CD4-positive, alpha-beta T cell treated with Interleukin-4 for 1 hour (primary cell): ENCODE results near the gene ARCN1.

Source experiments
- DNase-seq, 2 donors: peaks; one replicate each; pipeline ENCODE4 v3.0.0-alpha.2; 2020 to 2022

Gene ARCN1

DNA sequence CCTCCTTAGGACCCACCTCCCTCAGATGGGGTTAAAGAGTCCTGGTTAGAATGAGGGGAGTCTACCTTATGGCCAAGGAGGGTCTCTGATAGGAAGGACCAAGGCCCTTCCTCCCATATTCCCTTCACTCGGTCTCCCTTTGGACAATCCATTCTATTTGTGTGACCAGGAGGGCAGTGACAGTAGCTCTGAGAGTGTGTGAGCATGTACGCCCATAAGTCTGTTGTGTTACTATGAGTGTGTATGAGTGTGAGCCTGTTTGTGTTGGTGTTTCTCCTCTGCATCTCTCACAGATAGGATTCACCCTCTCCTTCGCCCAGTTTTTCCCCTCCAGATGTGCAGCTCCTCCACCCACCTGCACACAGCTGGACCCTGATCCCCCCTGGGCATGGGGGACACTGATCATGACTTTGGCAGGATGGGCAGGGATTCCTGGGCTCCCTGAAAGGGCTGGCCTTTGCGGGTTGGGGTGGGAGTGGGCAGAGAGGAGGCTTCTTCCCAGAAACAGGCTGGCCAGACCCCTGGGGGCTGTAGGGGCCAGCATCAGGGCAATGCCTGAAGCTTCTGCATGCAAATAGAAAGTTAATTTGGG, 49.7 kb downstream of the ARCN1 start:
- no peak for DNase-seq

DNA sequence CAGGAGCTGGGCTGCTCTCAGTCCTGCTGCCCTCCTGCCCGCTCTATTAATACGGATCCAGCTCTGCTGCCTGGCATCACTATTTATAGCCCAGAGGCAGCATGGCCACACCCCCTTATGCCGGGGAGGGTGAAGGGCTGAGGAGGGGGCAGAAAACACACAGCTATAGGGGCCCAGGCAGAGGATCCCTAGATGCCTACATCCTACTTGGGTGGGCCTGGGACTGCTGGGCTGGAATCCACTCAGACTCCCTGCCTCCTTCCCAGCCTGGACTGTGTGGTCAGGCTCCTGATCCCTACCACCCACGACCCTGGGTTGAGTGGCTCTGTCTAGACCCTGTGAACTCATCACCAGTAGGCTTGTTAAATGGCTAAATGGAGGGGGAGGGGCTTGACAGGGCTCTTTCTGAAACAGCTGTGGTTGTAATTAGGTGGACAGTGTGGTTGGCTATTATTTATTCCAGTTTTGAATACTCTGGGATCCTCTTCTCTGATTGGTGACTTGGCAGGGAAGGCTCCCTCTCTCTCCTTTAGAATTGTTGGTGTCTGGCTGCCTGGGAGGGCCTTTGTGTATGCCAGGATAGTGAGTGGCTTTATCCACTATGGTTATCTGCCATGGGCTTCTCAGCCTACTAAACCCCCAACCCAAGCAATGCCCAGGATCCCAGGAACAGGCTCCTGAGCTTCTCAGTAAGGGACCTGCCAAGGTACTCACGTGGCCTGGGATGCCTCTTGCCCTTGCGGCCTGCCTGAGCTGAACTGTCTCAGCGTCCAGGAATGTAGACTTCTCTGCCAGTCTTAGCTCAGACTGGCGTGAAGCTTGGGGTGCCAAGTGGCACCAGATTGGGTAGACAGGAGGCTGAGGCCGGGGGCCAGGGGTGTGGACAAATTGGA, 50.4 kb downstream of the ARCN1 start:
- no peak for DNase-seq

DNA sequence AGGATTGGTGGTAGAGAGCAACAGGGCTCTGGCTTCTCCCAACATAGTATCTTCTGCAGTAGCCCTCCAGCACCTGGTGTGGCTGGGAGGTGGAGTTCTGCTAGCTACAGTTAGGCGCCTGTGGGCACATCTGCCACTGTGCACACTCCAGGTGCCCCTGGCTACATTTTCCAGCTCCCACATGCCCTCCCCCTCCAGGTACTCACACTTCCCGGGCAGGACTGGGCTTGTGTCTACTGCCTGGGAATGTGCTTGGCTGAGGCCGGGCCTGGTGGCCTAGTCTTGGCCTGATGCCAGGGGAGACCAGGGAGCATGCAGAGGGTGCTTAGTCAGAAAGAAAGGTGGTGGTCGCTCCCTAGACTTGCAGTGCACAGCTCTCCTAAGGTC, 51.1 kb downstream of the ARCN1 start:
- DNase-seq = no peak

DNA sequence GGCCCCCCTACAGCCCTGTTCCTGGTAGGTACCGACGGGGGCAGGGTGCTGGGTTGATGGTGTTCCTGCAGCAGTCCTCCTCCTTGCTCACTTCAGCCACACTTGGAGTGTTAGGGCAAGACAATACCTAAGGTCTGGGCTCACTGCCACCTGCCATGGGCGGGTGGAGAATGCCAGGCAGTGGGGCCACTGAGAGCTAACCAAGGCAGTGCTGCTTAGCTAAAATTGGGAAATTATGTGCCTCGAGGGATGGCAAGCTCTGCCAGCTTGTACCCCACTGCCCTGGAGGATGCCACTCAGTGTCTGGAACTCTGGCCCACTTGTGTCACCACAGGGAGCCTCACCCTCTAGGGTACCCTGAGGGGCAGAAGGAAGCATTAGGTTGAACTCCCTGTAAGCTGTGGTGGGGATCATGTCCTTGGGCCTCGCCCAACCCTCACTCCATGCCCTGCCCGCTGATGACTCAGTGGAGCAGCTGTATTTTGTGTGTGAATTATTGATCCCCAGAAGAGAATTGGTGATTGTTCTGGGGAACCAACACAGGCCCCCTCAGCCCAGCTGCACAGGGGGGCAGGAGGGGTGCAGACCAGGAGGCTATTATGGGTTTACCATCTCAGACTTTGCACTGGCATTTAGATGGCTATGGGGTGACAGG, 53.0 kb downstream of the ARCN1 start:
- DNase-seq = no peak

DNA sequence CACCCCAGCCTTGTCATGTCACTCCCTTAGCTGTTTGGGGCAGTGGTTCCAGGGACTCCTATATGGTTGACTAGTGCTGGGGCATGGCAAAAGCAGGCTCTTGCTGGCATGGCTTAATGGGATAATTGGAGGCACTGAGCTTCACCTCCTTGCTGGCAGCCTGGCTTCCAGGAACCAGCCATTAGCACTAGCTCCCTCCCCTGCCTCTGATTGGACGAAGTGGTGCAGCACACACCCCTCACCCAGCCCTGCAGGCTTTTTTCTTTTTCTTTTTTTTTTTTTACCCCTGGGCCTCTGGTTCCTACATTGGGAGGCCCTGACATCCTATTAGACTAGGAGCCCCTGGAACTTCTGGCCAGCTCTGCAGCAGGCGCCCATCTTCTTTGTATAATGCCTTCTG, 53.8 kb downstream of the ARCN1 start:
- no peak for DNase-seq

DNA sequence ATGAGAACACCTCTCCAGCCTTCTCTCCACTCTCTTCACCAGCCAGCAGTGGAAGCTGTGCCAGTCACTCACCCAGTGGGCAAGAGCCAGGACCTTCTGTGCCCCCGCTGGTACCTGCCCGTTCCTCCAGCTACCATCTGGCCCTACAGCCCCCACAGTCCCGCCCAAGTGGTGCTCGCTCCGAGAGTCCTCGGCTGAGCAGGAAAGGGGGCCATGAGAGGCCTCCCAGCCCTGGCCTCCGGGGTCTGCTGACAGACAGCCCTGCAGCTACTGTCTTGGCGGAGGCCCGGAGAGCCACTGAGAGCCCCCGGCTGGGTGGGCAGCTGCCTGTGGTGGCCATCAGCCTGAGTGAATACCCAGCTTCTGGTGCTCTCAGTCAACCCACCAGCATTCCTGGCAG, 55.4 kb downstream of the ARCN1 start:
- no peak for DNase-seq

DNA sequence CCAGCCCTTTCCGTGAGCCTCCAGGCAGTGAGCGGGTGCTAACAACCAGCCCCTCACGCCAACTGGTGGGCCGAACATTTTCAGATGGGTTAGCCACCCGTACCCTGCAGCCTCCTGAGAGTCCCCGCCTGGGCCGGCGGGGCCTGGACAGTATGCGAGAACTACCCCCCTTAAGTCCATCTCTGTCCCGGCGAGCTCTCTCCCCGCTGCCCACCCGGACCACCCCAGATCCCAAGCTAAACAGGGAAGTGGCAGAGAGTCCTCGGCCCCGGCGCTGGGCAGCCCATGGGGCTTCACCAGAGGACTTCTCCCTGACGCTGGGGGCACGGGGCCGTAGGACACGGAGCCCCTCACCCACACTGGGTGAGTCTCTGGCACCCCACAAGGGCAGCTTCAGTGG, 55.8 kb downstream of the ARCN1 start:
- DNase-seq = no peak

DNA sequence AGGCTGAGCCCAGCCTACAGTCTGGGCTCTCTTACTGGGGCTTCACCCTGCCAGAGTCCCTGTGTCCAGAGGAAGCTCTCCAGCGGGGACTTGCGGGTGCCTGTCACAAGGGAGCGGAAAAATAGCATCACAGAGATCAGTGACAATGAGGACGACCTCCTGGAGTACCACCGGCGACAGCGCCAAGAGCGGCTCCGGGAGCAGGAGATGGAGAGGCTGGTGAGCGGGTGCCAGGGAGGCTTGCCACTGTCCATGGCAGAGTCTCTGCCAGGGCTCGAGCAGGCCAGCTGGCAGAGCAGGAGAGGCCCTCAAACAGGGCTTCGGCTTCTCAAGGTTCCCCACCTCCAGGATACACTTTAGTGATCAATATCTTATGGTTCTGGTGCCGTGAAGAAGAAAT, 56.2 kb downstream of the ARCN1 start:
- no peak for DNase-seq

DNA sequence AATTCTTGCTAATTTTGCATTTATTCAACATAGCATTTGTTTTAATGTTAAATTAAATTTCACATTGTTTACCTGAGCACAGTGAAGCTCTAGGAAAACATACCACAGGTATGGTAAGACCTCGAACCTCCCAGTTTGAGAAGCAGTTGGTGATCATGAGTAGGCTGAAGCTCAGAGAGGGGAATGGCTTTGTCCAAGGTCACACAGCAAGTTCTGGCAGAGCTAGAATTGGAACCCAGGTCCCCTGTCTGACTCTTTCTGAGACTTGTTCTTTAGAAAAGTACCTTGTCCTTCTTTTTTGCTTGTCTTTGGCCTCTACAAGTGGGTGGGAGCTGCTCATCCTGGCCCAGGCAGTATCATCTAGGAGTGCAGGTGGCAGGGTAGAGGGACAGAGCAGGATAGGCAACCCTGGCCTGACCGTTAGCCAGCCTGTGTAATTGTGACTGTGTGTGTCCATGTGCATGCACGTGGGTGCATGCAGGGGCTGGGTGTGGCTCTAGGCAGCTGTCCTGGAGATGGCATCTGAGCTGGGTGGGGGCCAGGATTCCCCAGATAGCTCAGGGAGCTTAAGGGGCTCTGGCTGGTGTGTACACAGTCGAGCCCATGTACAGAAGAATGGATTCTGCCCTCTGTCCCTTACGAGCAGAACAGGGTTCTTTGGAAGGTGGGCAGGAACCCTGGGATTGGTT, 56.8 kb downstream of the ARCN1 start:
- DNase-seq = no peak

DNA sequence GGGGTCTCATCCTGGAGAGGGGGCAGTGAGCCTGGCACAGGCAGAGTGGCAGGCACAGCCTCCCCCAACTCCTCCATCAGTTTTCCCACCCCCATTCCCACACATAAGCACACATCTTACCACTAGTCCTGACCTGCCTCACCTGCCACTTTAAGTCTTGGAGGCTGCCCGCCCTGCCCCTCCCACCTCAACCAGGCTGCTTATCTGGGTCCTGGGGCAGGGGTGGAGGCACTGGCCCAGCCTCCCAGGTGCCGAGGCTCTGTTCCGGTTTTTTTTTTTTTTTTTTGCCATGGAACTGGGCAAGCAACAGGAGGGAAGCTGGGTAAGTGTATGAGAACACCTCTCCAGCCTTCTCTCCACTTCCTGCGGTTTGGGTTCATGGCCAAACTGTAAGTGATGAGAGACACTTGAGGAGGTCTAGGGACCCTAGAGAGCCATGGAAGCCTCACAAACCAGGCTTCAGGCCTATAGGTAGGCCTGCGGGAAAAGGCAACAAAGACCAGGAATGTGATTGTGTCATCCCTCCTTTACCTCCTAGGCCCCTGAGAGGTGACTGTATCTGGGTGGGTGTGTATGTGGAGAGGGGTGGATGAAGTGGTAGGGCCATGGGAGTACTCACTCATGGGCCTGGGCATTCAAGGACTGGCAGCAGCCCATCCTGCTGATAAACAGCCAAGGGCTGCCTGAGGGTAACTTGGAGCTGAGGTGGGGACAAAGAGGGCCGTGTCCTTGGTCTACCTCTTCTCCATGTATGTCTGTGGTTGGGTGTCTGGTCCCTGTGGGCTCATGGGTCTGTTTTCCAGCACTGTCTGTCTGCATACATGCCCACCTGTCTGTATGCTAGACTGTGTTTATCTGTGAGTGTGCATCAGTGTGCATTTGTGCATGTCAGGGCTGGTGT, 57.8 kb downstream of the ARCN1 start:
- no peak for DNase-seq

DNA sequence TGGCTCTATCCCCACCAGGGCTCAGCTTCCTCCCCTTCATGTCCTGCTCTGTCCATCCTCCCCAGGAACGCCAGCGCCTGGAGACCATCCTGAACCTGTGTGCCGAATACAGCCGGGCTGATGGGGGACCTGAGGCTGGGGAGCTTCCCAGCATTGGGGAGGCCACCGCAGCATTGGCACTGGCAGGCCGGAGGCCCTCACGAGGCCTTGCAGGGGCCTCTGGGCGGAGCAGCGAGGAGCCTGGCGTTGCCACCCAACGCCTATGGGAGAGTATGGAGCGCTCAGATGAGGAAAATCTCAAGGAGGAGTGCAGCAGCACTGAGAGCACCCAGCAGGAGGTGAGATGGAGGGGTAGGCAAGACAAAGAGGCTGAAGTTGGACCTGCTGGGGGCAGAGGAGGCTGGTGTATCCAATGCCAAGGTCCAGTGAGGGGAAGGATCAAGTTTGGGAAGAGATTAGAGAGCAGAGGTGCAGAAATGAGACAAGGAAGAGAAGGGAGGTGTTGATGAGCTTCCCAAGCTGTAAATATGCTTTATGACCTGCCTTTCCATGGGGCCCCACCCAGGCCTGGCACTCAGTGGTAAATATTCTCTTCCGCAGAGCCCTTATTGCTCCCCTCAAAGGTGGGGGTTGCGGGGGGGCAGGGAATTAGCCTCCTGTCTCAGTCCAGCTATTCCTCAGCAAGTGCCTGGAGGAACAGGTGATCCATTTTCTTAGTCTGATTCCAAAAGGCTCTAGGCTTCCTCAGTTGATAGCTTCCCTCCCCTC, 59.1 kb downstream of the ARCN1 start:
- DNase-seq = no peak

DNA sequence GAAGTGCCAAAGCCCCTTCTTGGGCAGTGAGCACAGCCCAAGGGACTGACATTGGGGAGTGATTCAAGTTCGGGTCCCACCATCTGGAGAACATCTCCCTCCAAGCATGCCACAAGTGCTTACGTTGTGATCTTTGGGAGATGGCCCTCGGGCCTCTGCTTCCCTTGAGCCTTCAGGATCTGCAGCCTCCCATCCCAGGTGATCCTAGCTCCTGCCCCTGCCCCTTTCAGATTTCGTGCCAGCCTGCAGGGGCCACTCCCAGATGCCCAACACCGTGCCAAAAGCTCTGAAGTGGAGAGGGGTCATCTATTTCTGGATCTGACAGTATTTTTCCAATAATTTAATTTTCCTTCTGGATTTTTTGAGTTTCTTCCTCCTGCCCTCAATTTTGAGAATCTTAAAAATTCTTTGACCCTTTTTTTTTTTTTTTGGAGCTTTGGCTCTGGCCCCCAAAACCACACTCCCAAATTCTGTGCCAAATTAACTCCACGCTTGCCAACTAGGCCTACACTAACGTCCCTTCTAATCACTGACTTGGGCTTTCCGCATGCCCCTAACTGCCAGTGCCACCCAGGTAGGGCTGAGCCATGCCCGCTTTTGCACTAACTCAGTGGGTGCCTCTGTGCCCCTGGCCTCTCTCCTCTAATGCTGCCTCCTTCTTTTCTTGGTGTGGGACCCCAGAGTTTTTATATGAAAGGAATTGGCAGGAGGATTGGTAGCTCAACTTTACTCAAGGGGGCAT, 60.5 kb downstream of the ARCN1 start:
- DNase-seq = no peak

DNA sequence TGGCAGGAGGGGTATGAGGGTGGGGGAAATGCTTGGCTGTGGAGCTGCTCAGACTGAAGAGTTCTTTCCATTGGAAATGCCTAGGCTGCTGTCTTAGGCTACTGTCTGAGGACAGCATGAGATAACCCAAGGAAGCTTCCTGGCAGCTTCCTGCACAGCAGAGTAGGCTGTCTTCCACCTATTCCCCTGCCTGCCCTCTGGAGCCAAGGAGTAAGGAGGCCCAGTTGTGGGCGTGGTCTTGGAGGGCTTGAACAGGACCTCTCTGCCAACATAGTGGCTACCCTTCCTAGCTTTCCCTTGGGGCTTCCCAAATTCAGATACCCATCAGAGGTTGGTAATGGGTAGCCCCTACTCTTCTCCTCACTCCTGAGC, 61.1 kb downstream of the ARCN1 start:
- no peak for DNase-seq

DNA sequence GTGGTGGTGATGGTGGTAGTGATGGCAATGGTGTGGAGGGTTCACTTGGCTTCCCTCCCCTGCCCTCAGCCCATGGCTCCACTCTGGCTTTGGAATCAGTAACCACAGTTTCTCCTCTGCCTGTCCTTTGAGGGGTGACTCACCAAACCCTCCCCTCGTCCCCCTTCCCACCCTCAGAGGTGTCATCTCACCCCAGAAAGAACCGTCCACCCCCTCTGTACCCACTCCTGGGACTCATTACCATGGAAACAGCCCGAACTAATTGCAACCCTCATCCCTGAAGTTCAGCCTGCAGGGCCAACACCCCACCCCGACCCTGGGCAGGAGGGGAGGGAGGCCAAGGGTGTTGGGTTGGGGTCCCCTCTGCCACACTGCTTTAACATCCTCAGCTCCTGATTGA, 61.8 kb downstream of the ARCN1 start:
- DNase-seq = no peak

DNA sequence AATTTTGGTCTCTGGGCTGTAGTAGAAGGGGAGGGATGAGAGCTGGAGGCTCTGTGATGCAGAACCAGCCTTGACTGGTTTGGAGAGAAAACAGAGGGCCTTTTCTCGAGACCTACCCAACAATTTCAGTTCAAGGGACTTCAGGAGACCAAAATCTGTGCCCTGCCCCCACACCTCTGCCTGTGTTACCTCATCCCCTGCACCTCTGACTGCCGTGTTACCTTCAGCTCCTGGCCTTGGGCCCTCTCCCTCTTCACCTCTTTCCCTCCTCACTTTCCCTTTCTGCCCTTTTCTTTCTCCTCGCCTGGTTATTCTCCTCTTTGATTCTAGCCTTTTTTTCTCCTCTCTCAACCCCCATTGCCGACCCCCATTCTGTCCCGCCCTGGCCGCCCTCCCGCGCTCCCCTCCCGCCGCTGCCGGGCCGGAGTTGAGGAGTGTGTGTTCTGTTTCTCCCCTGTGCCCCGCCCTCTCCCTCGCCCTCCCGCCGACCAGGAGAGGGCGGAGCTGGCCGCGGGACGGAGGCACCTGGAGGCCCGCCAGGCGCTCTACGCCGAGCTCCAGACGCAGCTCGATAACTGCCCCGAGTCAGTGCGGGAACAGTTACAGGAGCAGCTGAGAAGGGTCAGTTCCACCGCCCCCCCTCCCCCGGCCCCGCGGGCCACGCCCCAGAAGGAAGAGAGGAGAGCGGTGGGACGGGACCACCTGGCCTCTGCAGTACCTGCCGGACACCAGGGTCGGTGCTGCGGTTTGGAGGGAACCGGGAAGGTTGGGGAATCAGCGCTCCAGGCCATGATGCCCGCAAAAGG, 62.4 kb downstream of the ARCN1 start:
- peak in 1 of 2 donors; percentile 16 for DNase-seq

DNA sequence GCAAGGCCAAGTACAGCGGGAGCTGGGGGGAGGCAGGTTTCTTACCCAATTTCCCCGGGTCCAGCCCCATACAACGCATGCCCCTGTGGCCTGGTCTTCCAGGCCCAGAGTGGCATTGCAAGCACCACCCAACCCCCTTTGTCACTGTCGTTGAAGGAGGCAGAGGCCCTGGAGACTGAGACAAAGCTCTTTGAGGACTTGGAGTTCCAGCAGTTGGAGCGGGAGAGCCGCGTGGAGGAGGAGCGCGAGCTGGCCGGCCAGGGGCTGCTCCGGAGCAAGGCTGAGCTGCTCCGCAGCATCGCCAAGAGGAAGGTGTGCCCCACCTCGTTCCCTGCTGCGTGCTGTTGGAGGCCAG, 63.0 kb downstream of the ARCN1 start:
- DNase-seq = no peak

DNA sequence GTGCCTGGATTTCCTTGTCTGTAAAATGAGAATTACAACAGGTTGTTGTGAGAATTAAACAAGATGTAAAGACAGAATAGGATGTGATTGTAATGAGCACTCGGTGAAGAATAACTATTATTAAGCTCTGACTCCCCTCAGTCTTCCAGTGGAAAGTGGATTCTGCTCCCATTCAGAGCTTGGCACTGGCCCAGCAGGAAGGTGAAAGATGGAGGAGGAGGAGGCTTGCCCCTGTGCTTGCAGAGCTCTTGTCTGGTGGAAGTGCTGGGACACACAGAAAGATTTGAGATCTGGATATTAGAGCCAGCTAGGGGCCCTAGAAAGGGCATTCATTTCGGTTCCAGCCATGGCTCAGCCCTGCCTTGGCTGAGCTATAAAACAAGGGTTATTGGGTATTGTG, 63.4 kb downstream of the ARCN1 start:
- DNase-seq = no peak

DNA sequence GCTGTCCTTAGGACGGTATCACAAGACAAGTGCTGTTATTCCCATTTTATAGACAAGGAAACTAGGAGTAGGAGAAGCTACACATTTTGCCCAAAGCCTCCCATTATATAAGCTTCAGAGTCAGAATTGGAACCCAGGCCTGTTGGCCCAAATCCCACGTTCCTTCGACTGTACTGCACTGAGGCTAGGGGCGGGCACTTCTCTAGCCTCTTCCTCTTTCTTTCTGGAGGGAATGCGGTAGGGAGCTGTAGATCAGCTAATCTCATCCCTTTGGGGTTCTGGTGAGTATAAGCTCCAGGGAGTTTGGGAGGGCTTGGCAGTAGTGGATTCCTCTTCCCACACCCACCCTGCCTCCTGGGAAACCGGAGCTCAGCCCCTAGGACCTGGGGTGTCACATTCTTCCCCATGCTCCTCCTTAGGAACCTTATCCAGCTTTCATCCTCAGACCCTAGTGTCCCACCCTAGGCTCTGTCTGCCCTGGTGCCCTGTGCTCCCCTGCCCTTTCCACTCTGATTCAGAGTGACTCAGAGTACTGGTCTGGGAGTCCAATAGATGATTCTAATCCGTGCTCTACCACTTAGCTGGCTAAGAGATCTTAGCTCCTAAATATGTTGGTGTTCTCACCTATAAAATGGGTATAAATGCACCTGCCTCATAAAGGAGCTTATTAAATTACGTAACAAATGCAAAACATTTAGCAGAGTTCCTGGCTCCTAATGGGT, 64.5 kb downstream of the ARCN1 start:
- no peak for DNase-seq

DNA sequence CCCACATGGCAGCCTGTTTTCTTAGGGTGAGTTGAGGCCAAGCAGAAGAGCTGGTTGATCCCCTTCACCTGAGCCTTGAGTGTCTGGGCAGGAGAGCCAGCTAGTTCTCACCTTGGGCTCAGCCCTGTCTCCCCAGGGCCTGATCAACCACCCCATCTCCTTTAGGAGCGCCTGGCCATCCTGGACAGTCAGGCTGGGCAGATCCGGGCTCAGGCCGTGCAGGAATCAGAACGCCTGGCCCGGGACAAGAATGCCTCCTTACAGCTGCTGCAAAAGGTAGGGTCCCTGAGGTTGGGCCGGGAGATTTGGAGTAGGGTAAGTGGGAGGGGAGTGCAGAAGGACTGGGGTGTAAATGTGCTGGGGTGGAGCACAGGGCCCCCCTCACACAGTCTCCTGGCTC, 66.5 kb downstream of the ARCN1 start:
- DNase-seq = no peak

DNA sequence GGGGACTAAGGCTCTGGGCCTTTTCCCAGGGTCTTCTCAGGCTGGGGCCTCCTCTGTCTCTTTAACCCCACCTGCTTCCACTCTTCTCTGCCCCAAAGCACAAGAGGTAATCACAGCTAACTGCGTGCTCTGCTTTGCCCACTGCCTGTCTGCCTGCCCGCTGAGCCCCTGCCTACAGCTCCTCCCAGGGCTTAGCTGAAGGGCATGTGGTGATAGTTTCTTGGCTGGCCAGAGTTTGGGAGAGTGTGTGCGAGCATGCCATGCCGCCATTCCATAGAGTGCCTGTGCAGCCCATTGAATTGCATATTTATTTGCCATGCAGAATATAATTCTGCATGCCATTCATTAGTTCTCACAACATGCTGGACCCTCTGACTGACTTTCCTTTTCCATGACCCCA, 67.7 kb downstream of the ARCN1 start:
- no peak for DNase-seq
